Measurements from ENCODE around the gene RAP1GDS1.

DNA sequence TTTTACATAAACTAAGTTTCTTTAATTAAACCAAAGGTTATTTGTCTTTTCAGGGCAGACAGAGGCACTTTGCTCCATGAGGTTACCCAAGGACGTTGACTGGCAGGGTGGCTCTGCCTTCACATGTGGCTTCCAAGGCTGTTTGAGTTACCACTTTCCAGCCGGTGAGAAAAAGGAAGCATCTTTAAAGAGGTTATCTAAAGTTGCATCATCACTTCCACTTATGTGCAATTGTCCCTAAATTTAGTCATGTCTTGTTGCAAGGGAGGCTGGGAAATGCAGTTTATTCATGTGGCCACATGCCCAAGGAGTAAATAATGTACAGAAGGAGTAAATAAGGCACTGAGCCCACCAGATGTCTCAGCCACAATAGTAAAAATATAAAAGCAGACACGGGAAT, 29.0 kb upstream of the RAP1GDS1 start:
- TF ChIP-seq POLR2A (IDR thresholded peaks at IDR 0.05; ENCODE audit: low read length), result no peak
- no peak for TF ChIP-seq GATA1 (IDR thresholded peaks at IDR 0.05; ENCODE audit: low read depth, low read length)
